H1 (cell line): ENCODE results near the gene DPF3. TPM values are rescaled to one million over a fixed set of nuclear protein-coding genes. Genes with fewer than 3 reads are reported as not detected.

Experiments
- CHD7 ChIP-seq: fragments of 300-600 bp; sonication (generic); IDR thresholded peaks from 2 replicates; pipeline ENCODE4 v1.7.1; 2012; ENCODE audit warnings: low read length, moderate library complexity, mild to moderate bottlenecking, inconsistent platforms; ENCODE audit not compliant: insufficient replicate concordance
- CREB1 ChIP-seq: IDR thresholded peaks from 2 replicates; pipeline ENCODE4 v1.6.1; 2012; ENCODE audit warnings: inconsistent platforms
- E2F6 ChIP-seq: IDR thresholded peaks from 2 replicates; pipeline ENCODE4 v1.6.1; 2012; ENCODE audit warnings: inconsistent platforms
- FOSL1 ChIP-seq: IDR thresholded peaks from 2 replicates; pipeline ENCODE4 v1.6.1; 2011; ENCODE audit warnings: mild to moderate bottlenecking, low read depth, low read length, moderate library complexity; ENCODE audit not compliant: insufficient read depth
- GABPA ChIP-seq: IDR thresholded peaks from 2 replicates; pipeline ENCODE4 v1.6.1; 2011; ENCODE audit warnings: mild to moderate bottlenecking, low read length, moderate library complexity, borderline replicate concordance; ENCODE audit not compliant: insufficient read depth
- POU5F1 ChIP-seq: IDR thresholded peaks from 2 replicates; pipeline ENCODE4 v1.6.1; 2011; ENCODE audit warnings: low read depth, mild to moderate bottlenecking, low read length, moderate library complexity
- SP2 ChIP-seq: IDR thresholded peaks from 2 replicates; pipeline ENCODE4 v1.6.1; 2012; ENCODE audit warnings: mild to moderate bottlenecking, low read length, inconsistent platforms
- SP4 ChIP-seq: IDR thresholded peaks from 2 replicates; pipeline ENCODE4 v1.6.1; 2012; ENCODE audit warnings: low read length, inconsistent platforms
- SRF ChIP-seq: IDR thresholded peaks from 2 replicates; pipeline ENCODE4 v1.6.1; 2011; ENCODE audit warnings: mild to moderate bottlenecking, low read depth, low read length, moderate library complexity
- TCF12 ChIP-seq: IDR thresholded peaks from 2 replicates; pipeline ENCODE4 v1.6.1; 2011; ENCODE audit warnings: low read depth, mild to moderate bottlenecking, low read length
- TEAD4 ChIP-seq: IDR thresholded peaks from 2 replicates; pipeline ENCODE4 v1.6.1; 2012; ENCODE audit warnings: low read depth, low read length, inconsistent platforms, mixed read lengths
- polyA plus RNA-seq, 7 experiments: library from polyadenylated mRNA; depleted of rRNA in 3 of 7; stranded (reverse) in 5 of 7; unstranded in 2 of 7; fragments of >200 nt in 5 of 7; fragments of 200-250 nt in 2 of 7; gene quantifications; 1 replicate in 5 of 7; 2 replicates in 1 of 7; 4 replicates in 1 of 7; pipeline versions ENCODE4 v1.2.1 to v1.2.3, GENCODE V29; 2011 to 2013; ENCODE audit warnings: missing spikeins in 2 of 7, mixed read lengths in 2 of 7
- total RNA-seq: library from RNA; stranded (reverse); fragmentation: NEBNext Ultra II Directional; extraction: Animal tissue kit (Norgen Biotek cat#: 25700); gene quantifications from 2 replicates; pipeline ENCODE4 v1.2.1, GENCODE V29; 2021

DPF3 gene
- total and polyA plus RNA-seq, 2 of the 8 experiments (the other 6 are each of a cell fraction or from before 2014, with no cell fraction given): 0.19 TPM; not detected in 1

- no peak for TF ChIP-seq CHD7
- TF ChIP-seq E2F6: no peak
- no peak for TF ChIP-seq GABPA
- no peak for TF ChIP-seq FOSL1
- no peak for TF ChIP-seq SP2
- TF ChIP-seq TCF12: no peak
- TF ChIP-seq SP4: no peak
- TF ChIP-seq TEAD4: no peak
- TF ChIP-seq SRF: no peak
- no peak for TF ChIP-seq POU5F1
- TF ChIP-seq CREB1: no peak
Measured at GRCh38 chr14:72880820-72881219, 13.1 kb downstream of the DPF3 start (continued).
